Liver (tissue), 9 donors: ENCODE data around the gene USP11. TPM values are rescaled to one million over a fixed set of nuclear protein-coding genes. Genes with fewer than 3 reads are reported as not detected.

ENCODE experiments used
- DNase-seq: peaks from one replicate; pipeline ENCODE4 v3.0.0-alpha.2; 2017; ENCODE audit warnings: low spot score
- H3K27ac ChIP-seq, 2 donors: one replicate each; pipeline ENCODE4 v1.7.0; 2013; ENCODE audit warnings: inconsistent platforms in 2 of 2, low read length in 2 of 2, control low read depth in 1 of 2, low read depth in 1 of 2, mild to moderate bottlenecking in 1 of 2
- H3K27me3 ChIP-seq, 4 donors: one replicate each; pipeline versions ENCODE4 v1.6.1 to v1.7.0; 2013; ENCODE audit warnings: low read length in 3 of 4, inconsistent platforms in 1 of 4, mild to moderate bottlenecking in 1 of 4, moderate library complexity in 1 of 4; ENCODE audit not compliant: control insufficient read depth in 4 of 4, insufficient read depth in 4 of 4
- H3K36me3 ChIP-seq, 4 donors: one replicate each; pipeline versions ENCODE4 v1.6.1 to v1.7.0; 2013; ENCODE audit warnings: low read length in 3 of 4, mild to moderate bottlenecking in 3 of 4, low read depth in 1 of 4, moderate library complexity in 1 of 4; ENCODE audit not compliant: control insufficient read depth in 4 of 4, insufficient read depth in 3 of 4
- H3K4me1 ChIP-seq, 4 donors: one replicate each; pipeline versions ENCODE4 v1.6.1 to v1.7.0; 2013; ENCODE audit warnings: low read length in 3 of 4, mild to moderate bottlenecking in 3 of 4, moderate library complexity in 1 of 4; ENCODE audit not compliant: control insufficient read depth in 4 of 4, insufficient read depth in 4 of 4
- H3K4me3 ChIP-seq, 3 donors: one replicate each; pipeline versions ENCODE4 v1.6.1 to v1.7.0; 2013; ENCODE audit warnings: low read length in 3 of 3, control low read depth in 1 of 3, low read depth in 1 of 3, mild to moderate bottlenecking in 1 of 3
- H3K9ac ChIP-seq, 2 donors: one replicate each; pipeline ENCODE4 v1.7.0; 2013; ENCODE audit warnings: low read length in 2 of 2, mild to moderate bottlenecking in 2 of 2, moderate library complexity in 2 of 2, control low read depth in 1 of 2, low read depth in 1 of 2
- H3K9me3 ChIP-seq, 4 donors: one replicate each; pipeline versions ENCODE4 v1.6.1 to v1.7.0; 2013; ENCODE audit warnings: low read length in 3 of 4; ENCODE audit not compliant: control insufficient read depth in 4 of 4
- ATF3 ChIP-seq: IDR thresholded peaks from 2 replicates; pipeline ENCODE4 v1.6.1; 2016; ENCODE audit warnings: antibody characterized with exemption
- CTCF ChIP-seq: fragments of 150-350 bp; IDR thresholded peaks from 2 replicates; pipeline ENCODE4 v1.5.1; 2017; ENCODE audit warnings: improper control_type of control experiment, low read depth, low read length; ENCODE audit not compliant: missing input control
- EGR1 ChIP-seq, 2 donors: IDR thresholded peaks; 2 replicates each; pipeline ENCODE4 v1.6.1; 2016 to 2018; ENCODE audit warnings: antibody characterized with exemption in 2 of 2, low read depth in 2 of 2
- FOXA1 ChIP-seq: IDR thresholded peaks from 2 replicates; pipeline ENCODE4 v1.6.1; 2016; ENCODE audit warnings: antibody characterized with exemption
- FOXA2 ChIP-seq: IDR thresholded peaks from 2 replicates; pipeline ENCODE4 v1.6.1; 2016; ENCODE audit warnings: antibody characterized with exemption
- GABPA ChIP-seq, 2 donors: IDR thresholded peaks in 1 of 2; conservative IDR thresholded peaks in 1 of 2; 2 replicates each; pipeline ENCODE4 v1.6.1; 2016; ENCODE audit warnings: antibody characterized with exemption in 2 of 2, mild to moderate bottlenecking in 1 of 2, moderate library complexity in 1 of 2
- HNF4A ChIP-seq, 2 donors: conservative IDR thresholded peaks; 2 replicates each; pipeline ENCODE4 v1.6.1; 2016; ENCODE audit warnings: antibody characterized with exemption in 2 of 2, mild to moderate bottlenecking in 2 of 2
- HNF4G ChIP-seq: IDR thresholded peaks from 2 replicates; pipeline ENCODE4 v1.6.1; 2016; ENCODE audit warnings: antibody characterized with exemption
- JUND ChIP-seq, 2 donors: IDR thresholded peaks; 2 replicates each; pipeline ENCODE4 v1.6.1; 2016; ENCODE audit warnings: antibody characterized with exemption in 2 of 2
- MAX ChIP-seq: IDR thresholded peaks from 2 replicates; pipeline ENCODE4 v1.6.1; 2016; ENCODE audit warnings: antibody characterized with exemption
- NR2F2 ChIP-seq: IDR thresholded peaks from 2 replicates; pipeline ENCODE4 v1.6.1; 2016; ENCODE audit warnings: antibody characterized with exemption
- RAD21 ChIP-seq, 2 donors: IDR thresholded peaks; 2 replicates each; pipeline ENCODE4 v1.6.1; 2016; ENCODE audit warnings: antibody characterized with exemption in 2 of 2, mild to moderate bottlenecking in 2 of 2
- REST ChIP-seq: IDR thresholded peaks from 2 replicates; pipeline ENCODE4 v1.6.1; 2016; ENCODE audit warnings: antibody characterized with exemption, mild to moderate bottlenecking
- RXRA ChIP-seq, 2 donors: IDR thresholded peaks; 2 replicates each; pipeline ENCODE4 v1.6.1; 2017 to 2018; ENCODE audit warnings: antibody characterized with exemption in 2 of 2, mild to moderate bottlenecking in 1 of 2
- SP1 ChIP-seq: IDR thresholded peaks from 2 replicates; pipeline ENCODE4 v1.6.1; 2018; ENCODE audit warnings: antibody characterized with exemption, mild to moderate bottlenecking
- TAF1 ChIP-seq: conservative IDR thresholded peaks from 2 replicates; pipeline ENCODE4 v1.6.1; 2016; ENCODE audit warnings: antibody characterized with exemption, mild to moderate bottlenecking
- YY1 ChIP-seq: IDR thresholded peaks from 2 replicates; pipeline ENCODE4 v1.6.1; 2016; ENCODE audit warnings: antibody characterized with exemption, mild to moderate bottlenecking
- WGBS: extraction: QIAGEN DNeasy Blood & Tissue Kit; methylation state at CpG from one replicate; pipeline ENCODE4 v1.1.7; 2013; 5-methylcytosine and 5-hydroxymethylcytosine counted together
- polyA plus RNA-seq, 2 donors: library from polyadenylated mRNA; stranded (reverse) in 1 of 2; unstranded in 1 of 2; fragments of 200-250 nt in 1 of 2; fragments of >200 nt in 1 of 2; fragmentation: Nextera tagmentation in 1 of 2; extraction: Ambion mirVana in 1 of 2; gene quantifications; one replicate each; pipeline versions ENCODE4 v1.2.1 to v1.2.3, GENCODE V29; 2013 to 2015
- total RNA-seq, 2 donors: library from RNA; depleted of rRNA; stranded (reverse); fragments of >200 nt; gene quantifications; one replicate each; pipeline ENCODE4 v1.2.3, GENCODE V29; 2014
- donor health status: healthy.
- donor health status: healthy.
- donor health status: healthy.
- donor health status: healthy.
- donor health status: healthy.

Gene USP11
- total and polyA plus RNA-seq, 4 donors = 9.6 to 24.3 (median 11.1) TPM

- Histone ChIP-seq H3K27ac (no peak overlapping the region), H3K27me3 (peaks cover 0 to 2% (median 0%) of the 10 kb centered on the region in 4 donors), H3K36me3 (peaks cover 0 to 21% (median 6%) of the 10 kb centered on the region in 4 donors), H3K9ac (no peak overlapping the region), H3K9me3 (peaks cover 0 to 4% (median 0%) of the 10 kb centered on the region in 4 donors), H3K4me1 (no peaks in the 10 kb centered on the region), H3K4me3 (no peak overlapping the region)
- 94% methylated on average over 8 of the region's 8 CpGs for WGBS
- no peak for DNase-seq
- TF ChIP-seq TAF1 (no peak), RXRA (IDR thresholded peaks at IDR 0.05) (no peak), ATF3 (no peak), NR2F2 (no peak)
Measured at GRCh38 chrX:47239199-47239598, 6.4 kb downstream of the USP11 start.

- Histone ChIP-seq H3K27ac (no peak overlapping the region), H3K4me1 (no peaks in the 10 kb centered on the region), H3K9me3 (peaks cover 0 to 4% (median 0%) of the 10 kb centered on the region in 4 donors), H3K27me3 (peaks cover 0 to 2% (median 0%) of the 10 kb centered on the region in 4 donors), H3K9ac (no peak overlapping the region), H3K4me3 (no peak overlapping the region), H3K36me3 (peaks cover 0 to 28% (median 9%) of the 10 kb centered on the region in 4 donors)
- 98% methylated on average over 12 of the region's 12 CpGs for WGBS
- no peak for TF ChIP-seq JUND (IDR thresholded peaks at IDR 0.05)
- TF ChIP-seq RAD21 (IDR thresholded peaks at IDR 0.05) = no peak
- no peak for TF ChIP-seq MAX
- TF ChIP-seq NR2F2 = no peak
- no peak for TF ChIP-seq FOXA2
- no peak for TF ChIP-seq GABPA (IDR thresholded peaks at IDR 0.05 in 1 of 2, conservative IDR thresholded peaks at IDR 0.05 in 1 of 2)
- TF ChIP-seq CTCF = no peak
- no peak for TF ChIP-seq HNF4A (conservative IDR thresholded peaks at IDR 0.05)
- no peak for TF ChIP-seq TAF1
- no peak for TF ChIP-seq HNF4G
- no peak for TF ChIP-seq FOXA1
- no peak for TF ChIP-seq EGR1 (IDR thresholded peaks at IDR 0.05; ENCODE audit: low read depth in 2 of 2)
- no peak for TF ChIP-seq ATF3
- TF ChIP-seq YY1 = no peak
- TF ChIP-seq REST = no peak
- TF ChIP-seq SP1 = no peak
- no peak for TF ChIP-seq RXRA (IDR thresholded peaks at IDR 0.05)
- DNase-seq = no peak
Measured at GRCh38 chrX:47239898-47240545, 7.2 kb downstream of the USP11 start.
